Bronchial epithelial cell (primary cell): ENCODE data around the gene BRF1. TPM values are rescaled to one million over a fixed set of nuclear protein-coding genes. Genes with fewer than 3 reads are reported as not detected.

Experiments
- DNase-seq: peaks from one replicate; pipeline ENCODE4 v3.0.0-alpha.2; 2010; ENCODE audit warnings: low read depth
- FAIRE-seq: peaks from 2 replicates; lab custom pipeline; 2011; peaks lifted over from hg19 to GRCh38; lab: Jason Lieb, UNC
- H3K27me3 ChIP-seq: 2 replicates; pipeline ENCODE4 v1.5.1; 2011; ENCODE audit warnings: low read length; ENCODE audit not compliant: control insufficient read depth, insufficient read depth
- H3K36me3 ChIP-seq: 2 replicates; pipeline ENCODE4 v1.5.1; 2011; ENCODE audit warnings: low read length; ENCODE audit not compliant: control insufficient read depth, insufficient read depth
- H3K4me3 ChIP-seq: 2 replicates; pipeline ENCODE4 v1.5.1; 2011; ENCODE audit warnings: mild to moderate bottlenecking, low read depth, low read length, control low read depth
- total RNA-seq: library from RNA; depleted of rRNA; stranded (reverse); fragments of >200 nt; gene quantifications from 2 replicates; pipeline ENCODE4 v1.2.1, GENCODE V29; 2014
- TF ChIP-seq, protein P1 (sequence below): IDR thresholded peaks from 2 replicates; pipeline ENCODE4 v1.5.1; 2011; ENCODE audit warnings: mild to moderate bottlenecking, moderate library complexity, low read length, control low read depth, inconsistent platforms; ENCODE audit not compliant: insufficient read depth, severe bottlenecking

Gene BRF1
- total RNA-seq, 1 donor from 2014 or later: 24.0 TPM

DNA sequence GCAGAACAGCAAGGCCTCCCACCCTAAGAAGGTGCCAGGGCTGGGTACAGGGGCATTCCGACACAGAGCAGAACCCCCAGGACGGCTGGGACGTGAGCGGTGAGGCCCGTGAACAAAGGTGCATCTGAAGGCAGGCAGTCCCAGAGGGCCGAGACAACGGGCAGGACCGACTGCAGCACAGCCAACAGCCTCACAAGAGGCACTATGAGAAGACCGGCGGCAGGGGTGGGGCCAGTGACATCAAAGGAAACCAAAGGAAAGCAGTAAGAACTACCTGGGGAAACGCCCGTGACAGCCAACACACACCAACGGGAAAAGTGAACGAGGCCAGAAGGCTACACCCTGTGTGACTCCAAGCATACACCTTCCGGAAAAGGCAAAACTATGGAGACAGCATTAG lies 43.3 kb downstream of the BRF1 start:
- Histone ChIP-seq H3K4me3 (no peak overlapping the region), H3K36me3 (peaks cover 7% of the 10 kb centered on the region), H3K27me3 (no peaks in the 10 kb centered on the region)
- TF ChIP-seq, protein P1, sequence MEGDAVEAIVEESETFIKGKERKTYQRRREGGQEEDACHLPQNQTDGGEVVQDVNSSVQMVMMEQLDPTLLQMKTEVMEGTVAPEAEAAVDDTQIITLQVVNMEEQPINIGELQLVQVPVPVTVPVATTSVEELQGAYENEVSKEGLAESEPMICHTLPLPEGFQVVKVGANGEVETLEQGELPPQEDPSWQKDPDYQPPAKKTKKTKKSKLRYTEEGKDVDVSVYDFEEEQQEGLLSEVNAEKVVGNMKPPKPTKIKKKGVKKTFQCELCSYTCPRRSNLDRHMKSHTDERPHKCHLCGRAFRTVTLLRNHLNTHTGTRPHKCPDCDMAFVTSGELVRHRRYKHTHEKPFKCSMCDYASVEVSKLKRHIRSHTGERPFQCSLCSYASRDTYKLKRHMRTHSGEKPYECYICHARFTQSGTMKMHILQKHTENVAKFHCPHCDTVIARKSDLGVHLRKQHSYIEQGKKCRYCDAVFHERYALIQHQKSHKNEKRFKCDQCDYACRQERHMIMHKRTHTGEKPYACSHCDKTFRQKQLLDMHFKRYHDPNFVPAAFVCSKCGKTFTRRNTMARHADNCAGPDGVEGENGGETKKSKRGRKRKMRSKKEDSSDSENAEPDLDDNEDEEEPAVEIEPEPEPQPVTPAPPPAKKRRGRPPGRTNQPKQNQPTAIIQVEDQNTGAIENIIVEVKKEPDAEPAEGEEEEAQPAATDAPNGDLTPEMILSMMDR: no peak
- no peak for DNase-seq
- FAIRE-seq: no peak

GRCh38 chr14:105256292-105256960 lies 44.4 kb downstream of the BRF1 start:
- peaks cover 7% of the 10 kb centered on the region for H3K36me3 ChIP-seq

DNA sequence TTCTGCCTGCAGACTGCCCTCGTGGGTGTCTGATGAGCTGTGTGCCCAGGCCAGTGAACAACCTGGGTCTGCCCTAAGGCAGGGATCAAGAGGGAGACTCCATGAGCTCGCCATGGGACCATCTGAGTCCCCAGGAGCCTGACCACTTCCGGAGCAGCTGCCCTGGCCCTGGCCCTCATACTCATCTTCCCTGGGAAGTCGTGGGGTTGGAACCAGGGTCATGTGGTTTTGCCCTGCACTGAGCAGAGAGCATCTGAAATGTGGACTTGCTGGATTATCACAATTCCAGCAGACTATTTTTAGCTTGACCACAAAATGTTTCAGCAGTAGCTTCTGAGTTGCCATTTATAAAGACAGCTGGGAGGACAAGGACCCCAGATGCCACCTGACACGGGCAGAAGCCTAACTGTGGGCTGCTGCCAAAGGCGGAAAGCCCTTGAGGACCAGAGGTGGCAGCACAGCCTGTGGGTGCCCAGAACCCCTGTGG lies 45.7 kb downstream of the BRF1 start:
- no peak for FAIRE-seq
- no peaks in the 10 kb centered on the region for H3K27me3 ChIP-seq
- TF ChIP-seq, protein P1: no peak
- peaks cover 15% of the 10 kb centered on the region for H3K36me3 ChIP-seq
- DNase-seq: no peak
- no peak overlapping the region for H3K4me3 ChIP-seq

More at GRCh38 chr14:105256292-105256960, 44.4 kb downstream of the BRF1 start:
- no peaks in the 10 kb centered on the region for H3K27me3 ChIP-seq
- DNase-seq: no peak
- TF ChIP-seq, protein P1: no peak
- no peak overlapping the region for H3K4me3 ChIP-seq
- FAIRE-seq: no peak

DNA sequence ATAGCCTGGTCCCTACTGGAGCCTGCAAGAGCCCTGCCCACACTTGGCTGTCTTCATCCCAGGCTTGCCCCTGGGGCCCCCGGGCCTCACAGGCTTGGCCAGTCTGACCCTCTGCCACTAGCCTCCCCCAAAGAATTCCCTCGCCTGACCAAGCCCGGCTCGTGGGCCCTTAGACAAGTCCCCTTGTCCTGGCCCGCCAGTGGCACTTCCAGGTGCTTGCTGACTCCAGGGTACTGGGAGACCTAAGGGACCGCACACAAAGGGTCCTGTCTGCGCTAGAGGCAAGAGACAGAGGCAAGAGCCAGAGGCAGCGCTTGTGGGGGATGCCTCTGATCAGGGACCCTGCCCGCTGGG lies 47.5 kb downstream of the BRF1 start:
- peaks cover 18% of the 10 kb centered on the region for H3K36me3 ChIP-seq
- TF ChIP-seq, protein P1: no peak
- DNase-seq: no peak
- H3K27me3 ChIP-seq: no peaks in the 10 kb centered on the region
- H3K4me3 ChIP-seq: no peak overlapping the region
- FAIRE-seq: no peak

DNA sequence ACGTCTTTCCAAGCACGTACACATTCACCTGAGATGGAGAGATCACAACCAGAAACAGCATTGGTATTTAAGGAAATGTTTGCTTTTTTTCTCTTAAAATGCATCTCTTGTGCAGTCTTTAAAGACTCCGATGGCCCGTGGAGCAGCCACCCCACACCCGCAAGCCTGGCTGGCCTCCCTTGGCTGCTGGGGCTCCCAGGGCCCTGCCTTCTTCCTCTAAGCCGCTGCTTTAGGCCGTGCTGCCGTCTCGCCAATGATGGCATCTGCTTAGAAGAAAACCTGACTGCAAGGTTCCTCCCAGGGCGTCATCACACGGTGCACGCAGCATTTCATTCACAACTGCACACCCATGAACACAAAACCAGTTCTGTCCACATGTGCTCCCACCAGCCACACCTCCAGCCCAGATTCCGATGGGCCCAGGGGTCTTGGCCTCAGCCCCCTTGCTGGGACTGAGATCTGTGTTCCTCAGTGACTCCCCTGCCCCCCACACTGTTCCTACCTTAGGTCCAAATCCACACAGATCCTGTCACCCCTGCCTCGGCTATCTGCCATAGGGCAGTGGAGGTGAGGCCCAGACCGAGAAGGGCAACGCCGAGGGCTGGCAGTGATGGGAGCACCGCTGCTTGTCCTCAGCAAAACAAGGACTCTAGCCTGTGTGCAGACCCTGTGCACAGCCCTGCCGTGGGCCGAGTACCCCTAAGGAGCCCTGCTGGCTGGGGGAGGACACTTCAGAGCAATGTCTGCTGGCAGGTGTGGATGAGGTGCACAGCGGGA lies 48.1 kb downstream of the BRF1 start:
- DNase-seq: no peak
- Histone ChIP-seq H3K36me3 (peaks cover 18% of the 10 kb centered on the region), H3K27me3 (no peaks in the 10 kb centered on the region), H3K4me3 (no peak overlapping the region)
- TF ChIP-seq, protein P1: no peak
- FAIRE-seq: no peak
